GM23338 (cell line): ENCODE data around the gene RNF11. TPM values are rescaled to one million over a fixed set of nuclear protein-coding genes. Genes with fewer than 3 reads are reported as not detected.

Source experiments
- ATAC-seq: fragments of 200-7000 bp; cut with Tn5 transposase; 3 replicates; pipeline ENCODE4 v1.9.1; 2020
- DNase-seq: peaks from one replicate; pipeline ENCODE4 v3.0.0-alpha.2; 2015; ENCODE audit warnings: low spot score
- H2AFZ ChIP-seq: fragments of 200-600 bp; sonication (generic); 2 replicates; pipeline ENCODE4 v1.8.0; 2016; ENCODE audit warnings: antibody characterized with exemption, mild to moderate bottlenecking, moderate library complexity
- H3F3A ChIP-seq: fragments of 200-600 bp; sonication (generic); replicated peaks from 2 replicates; pipeline ENCODE4 v1.8.0; 2017; ENCODE audit warnings: antibody characterized with exemption, mixed run types, low read depth
- H3K27ac ChIP-seq: fragments of 200-600 bp; sonication (generic); 2 replicates; pipeline ENCODE4 v1.6.1; 2016; ENCODE audit warnings: low read depth
- H3K27me3 ChIP-seq: fragments of 200-600 bp; sonication (generic); 2 replicates; pipeline ENCODE4 v1.8.0; 2016; ENCODE audit warnings: mild to moderate bottlenecking, mixed run types, moderate library complexity; ENCODE audit not compliant: insufficient read depth
- H3K36me3 ChIP-seq: fragments of 200-600 bp; sonication (generic); 2 replicates; pipeline ENCODE4 v1.8.0; 2016; ENCODE audit warnings: mild to moderate bottlenecking; ENCODE audit not compliant: insufficient read depth
- H3K4me1 ChIP-seq: fragments of 200-600 bp; sonication (generic); 2 replicates; pipeline ENCODE4 v1.8.0; 2016; ENCODE audit warnings: mild to moderate bottlenecking, moderate library complexity; ENCODE audit not compliant: insufficient read depth
- H3K4me2 ChIP-seq: fragments of 200-600 bp; sonication (generic); 2 replicates; pipeline ENCODE4 v1.7.1; 2017; ENCODE audit warnings: mixed run types
- H3K4me3 ChIP-seq: fragments of 200-600 bp; sonication (generic); 2 replicates; pipeline ENCODE4 v1.6.1; 2016; ENCODE audit warnings: mixed run types
- H3K79me2 ChIP-seq: fragments of 200-600 bp; sonication (generic); replicated peaks from 2 replicates; pipeline ENCODE4 v1.8.0; 2017; ENCODE audit warnings: mild to moderate bottlenecking; ENCODE audit not compliant: insufficient read depth
- H3K9me2 ChIP-seq: fragments of 200-600 bp; sonication (generic); 2 replicates; pipeline ENCODE4 v1.8.0; 2017; ENCODE audit not compliant: insufficient read depth
- H4K20me1 ChIP-seq: fragments of 200-600 bp; sonication (generic); replicated peaks from 2 replicates; pipeline ENCODE4 v1.8.0; 2017; ENCODE audit warnings: mild to moderate bottlenecking; ENCODE audit not compliant: insufficient read depth
- H3K27ac Mint-ChIP-seq: 2 replicates; pipeline ENCODE4 v1.8.0; 2020; ENCODE audit warnings: inconsistent platforms, mild to moderate bottlenecking, moderate library complexity, mixed read lengths
- H3K27me3 Mint-ChIP-seq: 3 replicates; pipeline ENCODE4 v1.8.0; 2022; ENCODE audit warnings: low read depth, mild to moderate bottlenecking, moderate library complexity, mixed read lengths, inconsistent platforms; ENCODE audit not compliant: insufficient read depth, poor library complexity
- H3K36me3 Mint-ChIP-seq: 3 replicates; pipeline ENCODE4 v1.8.0; 2021; ENCODE audit warnings: low read depth, mild to moderate bottlenecking, inconsistent platforms, moderate library complexity, mixed read lengths
- H3K4me1 Mint-ChIP-seq: 3 replicates; pipeline ENCODE4 v1.8.0; 2020; ENCODE audit warnings: mild to moderate bottlenecking, inconsistent platforms, mixed read lengths
- H3K4me3 Mint-ChIP-seq: 3 replicates; pipeline ENCODE4 v1.8.0; 2021; ENCODE audit warnings: moderate library complexity, mild to moderate bottlenecking, inconsistent platforms, mixed read lengths
- H3K9me3 Mint-ChIP-seq: 3 replicates; pipeline ENCODE4 v1.8.0; 2020; ENCODE audit warnings: moderate library complexity, mild to moderate bottlenecking, inconsistent platforms, mixed read lengths
- CREB1 ChIP-seq: fragments of 250-450 bp; sonication (Bioruptor Pico); IDR thresholded peaks from 2 replicates; pipeline ENCODE4 v1.5.0; 2020; ENCODE audit warnings: low read depth, mild to moderate bottlenecking, moderate library complexity
- ETS1 ChIP-seq: IDR thresholded peaks from 2 replicates; pipeline ENCODE4 v1.6.1; 2016; ENCODE audit warnings: antibody characterized with exemption
- EZH2 ChIP-seq: fragments of 200-600 bp; sonication (generic); IDR thresholded peaks from one replicate; pipeline ENCODE4 v1.8.0; 2017; ENCODE audit warnings: antibody characterized with exemption, mild to moderate bottlenecking, low read depth; ENCODE audit not compliant: unreplicated experiment
- EZH2phosphoT487 ChIP-seq: fragments of 200-600 bp; sonication (generic); IDR thresholded peaks from one replicate; pipeline ENCODE4 v1.8.1; 2018; ENCODE audit warnings: antibody characterized with exemption; ENCODE audit not compliant: unreplicated experiment
- JUNB ChIP-seq: IDR thresholded peaks from one replicate; pipeline ENCODE4 v1.6.1; 2016; ENCODE audit warnings: antibody characterized with exemption; ENCODE audit not compliant: unreplicated experiment
- NANOG ChIP-seq: IDR thresholded peaks from 2 replicates; pipeline ENCODE4 v1.6.1; 2016; ENCODE audit warnings: antibody characterized with exemption, borderline replicate concordance
- POLR2AphosphoS5 ChIP-seq: IDR thresholded peaks from 2 replicates; pipeline ENCODE4 v1.6.1; 2016; ENCODE audit warnings: antibody characterized with exemption, low read depth
- STAT1 ChIP-seq: IDR thresholded peaks from one replicate; pipeline ENCODE4 v1.6.1; 2016; ENCODE audit warnings: antibody characterized with exemption; ENCODE audit not compliant: unreplicated experiment
- ZNF114 ChIP-seq: fragments of 250-450 bp; sonication (Bioruptor Pico); IDR thresholded peaks from 2 replicates; pipeline ENCODE4 v1.5.0; 2020; ENCODE audit warnings: mild to moderate bottlenecking, moderate library complexity
- ZNF331 ChIP-seq: fragments of 250-450 bp; sonication (Bioruptor Pico); IDR thresholded peaks from 2 replicates; pipeline ENCODE4 v1.5.0; 2020; ENCODE audit warnings: low read depth, mild to moderate bottlenecking, moderate library complexity
- polyA plus RNA-seq: library from polyadenylated mRNA; unstranded; fragments of >200 nt; fragmentation: Nextera tagmentation; extraction: Ambion mirVana; gene quantifications from 2 replicates; pipeline ENCODE4 v1.2.1, GENCODE V29; 2016
- total RNA-seq: library from RNA; depleted of rRNA; stranded (reverse); fragments of >200 nt; shearing (Covaris generic); gene quantifications from 2 replicates; pipeline ENCODE4 v1.2.3, GENCODE V29; 2014
- TF ChIP-seq, protein P1 (sequence below): IDR thresholded peaks from one replicate; pipeline ENCODE4 v1.6.1; 2018; ENCODE audit warnings: antibody characterized with exemption; ENCODE audit not compliant: unreplicated experiment
- TF ChIP-seq, protein P2 (sequence below): fragments of 250-450 bp; sonication (Bioruptor Pico); IDR thresholded peaks from 2 replicates; pipeline ENCODE4 v1.5.0; 2020; ENCODE audit warnings: mild to moderate bottlenecking, moderate library complexity
- TF ChIP-seq, protein P3 (sequence below), 2 experiments: fragments of 200-600 bp in 1 of 2; sonication (generic) in 1 of 2; conservative IDR thresholded peaks; 2 replicates each; pipeline versions ENCODE4 v1.5.1 to v1.6.1; 2016 to 2017; ENCODE audit warnings: antibody characterized with exemption in 2 of 2, low read depth in 2 of 2, mild to moderate bottlenecking in 2 of 2, moderate library complexity in 1 of 2

RNF11 gene
- total and polyA plus RNA-seq, 2 experiments from 2014 or later = 22.3 to 43.0 TPM

DNA sequence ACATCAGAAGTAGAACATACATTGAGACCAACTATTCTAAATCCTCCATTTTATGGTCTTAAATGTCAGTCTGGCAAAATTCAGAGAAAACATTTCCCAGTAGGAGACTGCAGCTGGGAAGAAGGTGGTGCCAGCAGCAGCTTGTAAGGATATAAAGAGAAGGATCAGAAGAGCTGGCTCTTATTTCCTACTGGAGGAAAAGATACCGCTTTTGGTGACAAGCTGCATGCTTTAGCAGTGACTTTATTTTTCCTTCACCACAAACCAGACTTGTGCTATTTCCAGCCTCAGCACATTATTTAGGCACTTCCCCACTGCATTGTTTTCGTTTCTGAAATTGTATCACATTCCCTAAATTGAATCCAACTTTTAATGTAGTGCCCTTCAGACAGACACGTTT, 28.4 kb downstream of the RNF11 start:
- no peaks in the 10 kb centered on the region for H3K9me3 Mint-ChIP-seq
- H3K27me3 Mint-ChIP-seq = peaks cover 3% of the 10 kb centered on the region
- no peak for DNase-seq
- no peaks in the 10 kb centered on the region for H3K27me3 ChIP-seq
- H3K27ac Mint-ChIP-seq = no peak overlapping the region
- H3K4me3 ChIP-seq = no peak overlapping the region
- TF ChIP-seq, protein P1, sequence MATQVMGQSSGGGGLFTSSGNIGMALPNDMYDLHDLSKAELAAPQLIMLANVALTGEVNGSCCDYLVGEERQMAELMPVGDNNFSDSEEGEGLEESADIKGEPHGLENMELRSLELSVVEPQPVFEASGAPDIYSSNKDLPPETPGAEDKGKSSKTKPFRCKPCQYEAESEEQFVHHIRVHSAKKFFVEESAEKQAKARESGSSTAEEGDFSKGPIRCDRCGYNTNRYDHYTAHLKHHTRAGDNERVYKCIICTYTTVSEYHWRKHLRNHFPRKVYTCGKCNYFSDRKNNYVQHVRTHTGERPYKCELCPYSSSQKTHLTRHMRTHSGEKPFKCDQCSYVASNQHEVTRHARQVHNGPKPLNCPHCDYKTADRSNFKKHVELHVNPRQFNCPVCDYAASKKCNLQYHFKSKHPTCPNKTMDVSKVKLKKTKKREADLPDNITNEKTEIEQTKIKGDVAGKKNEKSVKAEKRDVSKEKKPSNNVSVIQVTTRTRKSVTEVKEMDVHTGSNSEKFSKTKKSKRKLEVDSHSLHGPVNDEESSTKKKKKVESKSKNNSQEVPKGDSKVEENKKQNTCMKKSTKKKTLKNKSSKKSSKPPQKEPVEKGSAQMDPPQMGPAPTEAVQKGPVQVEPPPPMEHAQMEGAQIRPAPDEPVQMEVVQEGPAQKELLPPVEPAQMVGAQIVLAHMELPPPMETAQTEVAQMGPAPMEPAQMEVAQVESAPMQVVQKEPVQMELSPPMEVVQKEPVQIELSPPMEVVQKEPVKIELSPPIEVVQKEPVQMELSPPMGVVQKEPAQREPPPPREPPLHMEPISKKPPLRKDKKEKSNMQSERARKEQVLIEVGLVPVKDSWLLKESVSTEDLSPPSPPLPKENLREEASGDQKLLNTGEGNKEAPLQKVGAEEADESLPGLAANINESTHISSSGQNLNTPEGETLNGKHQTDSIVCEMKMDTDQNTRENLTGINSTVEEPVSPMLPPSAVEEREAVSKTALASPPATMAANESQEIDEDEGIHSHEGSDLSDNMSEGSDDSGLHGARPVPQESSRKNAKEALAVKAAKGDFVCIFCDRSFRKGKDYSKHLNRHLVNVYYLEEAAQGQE = no peak
- TF ChIP-seq ETS1 (no peak), EZH2phosphoT487 (no peak), CREB1 (no peak), EZH2 (no peak), STAT1 (no peak), JUNB (no peak), POLR2AphosphoS5 (no peak), ZNF331 (CRISPR knock-in tag) (no peak), ZNF114 (no peak), NANOG (no peak)
- TF ChIP-seq, protein P2, sequence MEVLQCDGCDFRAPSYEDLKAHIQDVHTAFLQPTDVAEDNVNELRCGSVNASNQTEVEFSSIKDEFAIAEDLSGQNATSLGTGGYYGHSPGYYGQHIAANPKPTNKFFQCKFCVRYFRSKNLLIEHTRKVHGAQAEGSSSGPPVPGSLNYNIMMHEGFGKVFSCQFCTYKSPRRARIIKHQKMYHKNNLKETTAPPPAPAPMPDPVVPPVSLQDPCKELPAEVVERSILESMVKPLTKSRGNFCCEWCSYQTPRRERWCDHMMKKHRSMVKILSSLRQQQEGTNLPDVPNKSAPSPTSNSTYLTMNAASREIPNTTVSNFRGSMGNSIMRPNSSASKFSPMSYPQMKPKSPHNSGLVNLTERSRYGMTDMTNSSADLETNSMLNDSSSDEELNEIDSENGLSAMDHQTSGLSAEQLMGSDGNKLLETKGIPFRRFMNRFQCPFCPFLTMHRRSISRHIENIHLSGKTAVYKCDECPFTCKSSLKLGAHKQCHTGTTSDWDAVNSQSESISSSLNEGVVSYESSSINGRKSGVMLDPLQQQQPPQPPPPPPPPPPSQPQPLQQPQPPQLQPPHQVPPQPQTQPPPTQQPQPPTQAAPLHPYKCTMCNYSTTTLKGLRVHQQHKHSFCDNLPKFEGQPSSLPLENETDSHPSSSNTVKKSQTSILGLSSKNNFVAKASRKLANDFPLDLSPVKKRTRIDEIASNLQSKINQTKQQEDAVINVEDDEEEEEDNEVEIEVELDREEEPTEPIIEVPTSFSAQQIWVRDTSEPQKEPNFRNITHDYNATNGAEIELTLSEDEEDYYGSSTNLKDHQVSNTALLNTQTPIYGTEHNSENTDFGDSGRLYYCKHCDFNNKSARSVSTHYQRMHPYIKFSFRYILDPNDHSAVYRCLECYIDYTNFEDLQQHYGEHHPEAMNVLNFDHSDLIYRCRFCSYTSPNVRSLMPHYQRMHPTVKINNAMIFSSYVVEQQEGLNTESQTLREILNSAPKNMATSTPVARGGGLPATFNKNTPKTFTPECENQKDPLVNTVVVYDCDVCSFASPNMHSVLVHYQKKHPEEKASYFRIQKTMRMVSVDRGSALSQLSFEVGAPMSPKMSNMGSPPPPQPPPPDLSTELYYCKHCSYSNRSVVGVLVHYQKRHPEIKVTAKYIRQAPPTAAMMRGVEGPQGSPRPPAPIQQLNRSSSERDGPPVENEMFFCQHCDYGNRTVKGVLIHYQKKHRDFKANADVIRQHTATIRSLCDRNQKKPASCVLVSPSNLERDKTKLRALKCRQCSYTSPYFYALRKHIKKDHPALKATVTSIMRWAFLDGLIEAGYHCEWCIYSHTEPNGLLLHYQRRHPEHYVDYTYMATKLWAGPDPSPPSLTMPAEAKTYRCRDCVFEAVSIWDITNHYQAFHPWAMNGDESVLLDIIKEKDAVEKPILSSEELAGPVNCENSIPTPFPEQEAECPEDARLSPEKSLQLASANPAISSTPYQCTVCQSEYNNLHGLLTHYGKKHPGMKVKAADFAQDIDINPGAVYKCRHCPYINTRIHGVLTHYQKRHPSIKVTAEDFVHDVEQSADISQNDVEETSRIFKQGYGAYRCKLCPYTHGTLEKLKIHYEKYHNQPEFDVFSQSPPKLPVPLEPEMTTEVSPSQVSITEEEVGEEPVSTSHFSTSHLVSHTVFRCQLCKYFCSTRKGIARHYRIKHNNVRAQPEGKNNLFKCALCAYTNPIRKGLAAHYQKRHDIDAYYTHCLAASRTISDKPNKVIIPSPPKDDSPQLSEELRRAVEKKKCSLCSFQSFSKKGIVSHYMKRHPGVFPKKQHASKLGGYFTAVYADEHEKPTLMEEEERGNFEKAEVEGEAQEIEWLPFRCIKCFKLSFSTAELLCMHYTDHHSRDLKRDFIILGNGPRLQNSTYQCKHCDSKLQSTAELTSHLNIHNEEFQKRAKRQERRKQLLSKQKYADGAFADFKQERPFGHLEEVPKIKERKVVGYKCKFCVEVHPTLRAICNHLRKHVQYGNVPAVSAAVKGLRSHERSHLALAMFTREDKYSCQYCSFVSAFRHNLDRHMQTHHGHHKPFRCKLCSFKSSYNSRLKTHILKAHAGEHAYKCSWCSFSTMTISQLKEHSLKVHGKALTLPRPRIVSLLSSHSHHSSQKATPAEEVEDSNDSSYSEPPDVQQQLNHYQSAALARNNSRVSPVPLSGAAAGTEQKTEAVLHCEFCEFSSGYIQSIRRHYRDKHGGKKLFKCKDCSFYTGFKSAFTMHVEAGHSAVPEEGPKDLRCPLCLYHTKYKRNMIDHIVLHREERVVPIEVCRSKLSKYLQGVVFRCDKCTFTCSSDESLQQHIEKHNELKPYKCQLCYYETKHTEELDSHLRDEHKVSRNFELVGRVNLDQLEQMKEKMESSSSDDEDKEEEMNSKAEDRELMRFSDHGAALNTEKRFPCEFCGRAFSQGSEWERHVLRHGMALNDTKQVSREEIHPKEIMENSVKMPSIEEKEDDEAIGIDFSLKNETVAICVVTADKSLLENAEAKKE (CRISPR knock-in tag) = no peak
- TF ChIP-seq, protein P3, sequence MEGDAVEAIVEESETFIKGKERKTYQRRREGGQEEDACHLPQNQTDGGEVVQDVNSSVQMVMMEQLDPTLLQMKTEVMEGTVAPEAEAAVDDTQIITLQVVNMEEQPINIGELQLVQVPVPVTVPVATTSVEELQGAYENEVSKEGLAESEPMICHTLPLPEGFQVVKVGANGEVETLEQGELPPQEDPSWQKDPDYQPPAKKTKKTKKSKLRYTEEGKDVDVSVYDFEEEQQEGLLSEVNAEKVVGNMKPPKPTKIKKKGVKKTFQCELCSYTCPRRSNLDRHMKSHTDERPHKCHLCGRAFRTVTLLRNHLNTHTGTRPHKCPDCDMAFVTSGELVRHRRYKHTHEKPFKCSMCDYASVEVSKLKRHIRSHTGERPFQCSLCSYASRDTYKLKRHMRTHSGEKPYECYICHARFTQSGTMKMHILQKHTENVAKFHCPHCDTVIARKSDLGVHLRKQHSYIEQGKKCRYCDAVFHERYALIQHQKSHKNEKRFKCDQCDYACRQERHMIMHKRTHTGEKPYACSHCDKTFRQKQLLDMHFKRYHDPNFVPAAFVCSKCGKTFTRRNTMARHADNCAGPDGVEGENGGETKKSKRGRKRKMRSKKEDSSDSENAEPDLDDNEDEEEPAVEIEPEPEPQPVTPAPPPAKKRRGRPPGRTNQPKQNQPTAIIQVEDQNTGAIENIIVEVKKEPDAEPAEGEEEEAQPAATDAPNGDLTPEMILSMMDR (conservative IDR thresholded peaks at IDR 0.05; ENCODE audit: low read depth in 2 of 2) = no peak
- H3K36me3 Mint-ChIP-seq = no peaks in the 10 kb centered on the region
- peaks cover 25% of the 10 kb centered on the region for H3K4me1 Mint-ChIP-seq
- H3K9me2 ChIP-seq = no peaks in the 10 kb centered on the region
- peaks cover 20% of the 10 kb centered on the region for H4K20me1 ChIP-seq
- H3K27ac ChIP-seq = no peak overlapping the region
- no peak overlapping the region for H3K4me2 ChIP-seq
- H2AFZ ChIP-seq = no peak overlapping the region
- H3K4me3 Mint-ChIP-seq = no peak overlapping the region
- H3K36me3 ChIP-seq = no peaks in the 10 kb centered on the region
- ATAC-seq = no peak
- peaks cover 14% of the 10 kb centered on the region for H3K4me1 ChIP-seq
- no peaks in the 10 kb centered on the region for H3F3A ChIP-seq
- peaks cover 79% of the 10 kb centered on the region for H3K79me2 ChIP-seq
